Left forelimb (tissue), 1 donor: ENCODE data around the gene FAM151A.
A peak's percentile ranks its signal among the peaks of the same experiment; 100 is the strongest.

Experiments
- DNase-seq: peaks from one replicate; pipeline ENCODE4 v3.0.0-alpha.2; 2018; ENCODE audit warnings: low spot score

The FAM151A gene

GRCh38 chr1:54604051-54604450 lies 19.3 kb downstream of the FAM151A start:
- no peak for DNase-seq

GRCh38 chr1:54603241-54603640 lies 20.1 kb downstream of the FAM151A start:
- DNase-seq = no peak

GRCh38 chr1:54602554-54602953 lies 20.8 kb downstream of the FAM151A start:
- no peak for DNase-seq

- DNase-seq = no peak
Observed at GRCh38 chr1:54601730-54602129, 21.6 kb downstream of the FAM151A start.

GRCh38 chr1:54600947-54601721 lies 22.2 kb downstream of the FAM151A start:
- DNase-seq = no peak

GRCh38 chr1:54599211-54599823 lies 24.0 kb downstream of the FAM151A start:
- DNase-seq = no peak

GRCh38 chr1:54597455-54598030 lies 25.8 kb downstream of the FAM151A start:
- no peak for DNase-seq

GRCh38 chr1:54596756-54597155 lies 26.6 kb downstream of the FAM151A start:
- DNase-seq = no peak

- no peak for DNase-seq
Observed at GRCh38 chr1:54595956-54596498, 27.3 kb downstream of the FAM151A start.

- DNase-seq = no peak
Observed at GRCh38 chr1:54594463-54594862, 28.9 kb downstream of the FAM151A start.

- no peak for DNase-seq
Observed at GRCh38 chr1:54593571-54594160, 29.7 kb downstream of the FAM151A start.

- DNase-seq = no peak
Observed at GRCh38 chr1:54591127-54591756, 32.1 kb downstream of the FAM151A start.

GRCh38 chr1:54588377-54588776 lies 34.9 kb downstream of the FAM151A start:
- no peak for DNase-seq

GRCh38 chr1:54585181-54586066 lies 37.9 kb downstream of the FAM151A start:
- DNase-seq = no peak

- no peak for DNase-seq
Observed at GRCh38 chr1:54584575-54584974, 38.8 kb downstream of the FAM151A start.

GRCh38 chr1:54583871-54584270 lies 39.5 kb downstream of the FAM151A start:
- DNase-seq = no peak

GRCh38 chr1:54583307-54583686 lies 40.0 kb downstream of the FAM151A start:
- no peak for DNase-seq

- no peak for DNase-seq
Observed at GRCh38 chr1:54582566-54583306, 40.6 kb downstream of the FAM151A start.

GRCh38 chr1:54581621-54582035 lies 41.7 kb downstream of the FAM151A start:
- DNase-seq = peak; percentile 83

- no peak for DNase-seq
Observed at GRCh38 chr1:54580856-54581550, 42.3 kb downstream of the FAM151A start.
